T-helper 9 cell (primary cell): ENCODE results near the gene ASXL1.

Experiments used
- DNase-seq: peaks from one replicate; pipeline ENCODE4 v3.0.0-alpha.2; 2020

The ASXL1 gene

GRCh38 chr20:32411955-32412706 lies 54.0 kb downstream of the ASXL1 start:
- no peak for DNase-seq

GRCh38 chr20:32415494-32415893 lies 57.4 kb downstream of the ASXL1 start:
- no peak for DNase-seq

- no peak for DNase-seq
These were observed 58.1 kb downstream of the ASXL1 start for GRCh38 chr20:32416206-32416605.

GRCh38 chr20:32418376-32418775 lies 60.2 kb downstream of the ASXL1 start:
- DNase-seq = no peak

GRCh38 chr20:32421290-32421689 lies 63.2 kb downstream of the ASXL1 start:
- no peak for DNase-seq

- no peak for DNase-seq
These were observed 69.9 kb downstream of the ASXL1 start for GRCh38 chr20:32427996-32428395.

- DNase-seq = no peak
These were observed 71.2 kb downstream of the ASXL1 start for GRCh38 chr20:32429343-32429742.

- DNase-seq = no peak
These were observed 71.7 kb downstream of the ASXL1 start for GRCh38 chr20:32429745-32430360.

GRCh38 chr20:32431457-32431856 lies 73.3 kb downstream of the ASXL1 start:
- no peak for DNase-seq

GRCh38 chr20:32432277-32432676 lies 74.1 kb downstream of the ASXL1 start:
- no peak for DNase-seq

GRCh38 chr20:32433311-32434021 lies 75.3 kb downstream of the ASXL1 start:
- no peak for DNase-seq

GRCh38 chr20:32434434-32434833 lies 76.3 kb downstream of the ASXL1 start:
- no peak for DNase-seq

- no peak for DNase-seq
These were observed 77.4 kb downstream of the ASXL1 start for GRCh38 chr20:32435449-32436107.

GRCh38 chr20:32436142-32436861 lies 78.2 kb downstream of the ASXL1 start:
- no peak for DNase-seq

- DNase-seq = no peak
These were observed 78.8 kb downstream of the ASXL1 start for GRCh38 chr20:32436968-32437367.

- no peak for DNase-seq
These were observed 79.4 kb downstream of the ASXL1 start for GRCh38 chr20:32437391-32438074.

GRCh38 chr20:32438331-32438858 lies 80.3 kb downstream of the ASXL1 start:
- DNase-seq = no peak

GRCh38 chr20:32439132-32439829 lies 81.2 kb downstream of the ASXL1 start:
- no peak for DNase-seq

- DNase-seq = no peak
These were observed 82.1 kb downstream of the ASXL1 start for GRCh38 chr20:32440069-32440757.

- no peak for DNase-seq
These were observed 82.6 kb downstream of the ASXL1 start for GRCh38 chr20:32440758-32441078.

- DNase-seq = no peak
These were observed 83.5 kb downstream of the ASXL1 start for GRCh38 chr20:32441638-32442037.
